ENCODE data around the gene TSKU.
A peak's percentile ranks its signal among the peaks of the same experiment; 100 is the strongest.

The TSKU gene

GRCh38 chr11:76752321-76753143 lies 30.6 kb upstream of the TSKU start:
- DNase-seq: peak in 1 of 2 donors; percentile 65

GRCh38 chr11:76753449-76753848 lies 29.7 kb upstream of the TSKU start:
- DNase-seq: no peak

GRCh38 chr11:76753950-76754349 lies 29.2 kb upstream of the TSKU start:
- no peak for DNase-seq

GRCh38 chr11:76756341-76756741 lies 26.8 kb upstream of the TSKU start:
- no peak for DNase-seq

DNA sequence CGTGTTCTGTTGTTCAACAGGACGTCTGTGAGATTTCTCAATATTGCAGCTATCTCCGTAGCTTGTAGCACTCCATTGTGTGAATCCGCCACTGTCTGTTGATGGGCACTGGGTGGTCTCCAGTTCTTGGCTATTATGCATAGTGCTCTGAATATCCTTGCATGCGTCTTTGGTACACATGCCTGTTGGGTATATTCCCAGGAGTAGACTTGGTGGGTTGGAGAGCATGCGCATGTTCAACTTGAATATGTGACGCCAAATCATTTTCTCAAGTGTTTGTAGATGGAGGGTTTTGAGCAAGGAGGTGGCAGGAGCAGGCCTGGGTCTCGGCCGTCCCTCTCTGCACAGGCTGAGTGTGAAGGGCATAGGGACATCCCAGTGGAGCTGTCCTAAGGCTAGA lies 24.8 kb upstream of the TSKU start:
- no peak for DNase-seq

- no peak for DNase-seq
Observed at GRCh38 chr11:76759092-76759491, 24.1 kb upstream of the TSKU start.

DNA sequence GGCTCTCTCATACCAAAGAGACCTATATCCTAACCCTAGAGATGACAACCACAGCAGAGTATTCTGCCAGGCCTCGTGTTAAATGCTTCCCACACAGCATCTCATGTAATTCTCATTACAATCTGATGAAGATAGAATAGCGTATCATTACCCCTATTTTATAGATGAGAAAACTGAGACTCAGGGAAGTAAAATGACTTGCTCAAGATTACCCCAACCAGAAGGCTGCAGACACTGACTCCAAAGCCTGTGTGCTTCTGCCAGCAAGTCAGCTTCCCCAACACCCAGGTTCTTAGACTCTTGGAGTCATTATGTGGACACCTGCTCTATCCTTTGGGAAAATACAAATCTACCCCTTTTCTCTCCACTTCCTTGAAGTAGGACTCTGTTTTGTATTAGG lies 23.6 kb upstream of the TSKU start:
- no peak for DNase-seq

GRCh38 chr11:76760236-76760635 lies 22.9 kb upstream of the TSKU start:
- DNase-seq: no peak

GRCh38 chr11:76761718-76762355 lies 21.3 kb upstream of the TSKU start:
- DNase-seq: no peak

- no peak for DNase-seq
Observed at GRCh38 chr11:76762356-76762752, 20.8 kb upstream of the TSKU start.

DNA sequence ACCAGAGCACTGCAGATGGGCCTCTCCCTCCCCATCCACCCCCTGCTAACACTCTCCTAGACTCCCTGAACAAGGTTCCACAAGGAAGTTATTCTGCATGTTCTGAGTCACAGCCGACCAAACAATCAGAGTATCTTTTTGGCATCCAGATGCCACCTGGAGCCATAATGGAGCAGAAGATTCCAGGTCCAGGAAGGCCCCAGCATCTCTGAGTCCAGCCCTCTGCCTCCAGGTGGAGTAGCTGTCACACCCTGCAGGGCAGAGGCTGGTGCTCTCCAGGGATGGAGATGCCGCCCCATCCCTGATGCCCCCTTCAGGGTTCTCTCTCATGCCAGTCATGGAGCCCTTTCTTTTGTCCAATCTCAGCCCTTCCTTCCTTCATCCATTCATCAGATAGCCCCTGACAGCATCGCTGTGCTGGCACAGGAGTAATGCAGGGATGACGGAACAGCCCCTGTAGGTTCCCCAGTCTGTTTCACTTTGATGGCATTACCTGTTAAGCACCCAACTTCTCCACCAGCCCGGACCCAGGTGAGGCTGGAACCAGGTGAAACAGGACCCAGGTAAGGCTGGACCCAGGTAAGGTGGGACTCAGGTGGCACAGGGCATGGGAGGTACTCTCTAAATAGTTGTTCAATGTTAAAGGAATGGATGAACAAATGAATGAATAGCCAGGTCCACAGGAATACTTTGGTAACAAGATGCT lies 20.1 kb upstream of the TSKU start:
- DNase-seq: no peak

DNA sequence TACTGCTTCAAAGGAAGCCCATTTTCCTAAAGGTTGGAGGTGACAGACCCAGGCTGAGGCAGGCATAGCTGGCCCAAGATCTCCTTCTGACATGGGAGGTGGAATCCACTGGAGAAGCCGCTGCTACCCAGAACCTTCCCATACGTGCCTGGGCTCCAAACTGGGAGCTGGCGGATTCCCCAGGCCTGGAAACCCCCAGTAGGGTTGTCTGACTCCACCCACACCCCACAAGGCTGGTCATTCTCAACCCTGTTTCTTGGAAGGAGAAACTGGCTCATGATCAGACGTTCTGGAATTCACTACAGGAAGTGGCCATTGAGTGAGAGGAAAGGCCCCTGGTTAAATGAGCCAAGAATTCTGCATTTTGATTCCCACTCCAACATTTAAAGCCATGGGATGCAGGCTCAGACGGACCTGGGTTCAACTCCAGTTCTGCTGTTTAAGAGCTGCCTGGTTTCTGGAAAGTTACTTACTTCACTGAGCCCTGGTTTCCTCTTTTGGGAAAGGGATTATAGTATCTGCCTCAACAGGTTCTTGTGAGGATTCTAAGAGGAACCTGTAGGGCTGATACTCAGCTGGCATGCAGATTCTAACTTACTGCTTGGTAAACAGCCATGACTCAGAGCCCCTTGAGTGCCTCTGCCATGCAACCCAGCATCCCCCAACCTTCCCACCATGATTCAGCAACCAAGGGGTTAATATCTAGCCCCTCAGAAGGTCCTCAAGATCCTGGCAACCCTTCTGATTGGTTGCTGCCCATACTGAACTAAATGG lies 19.4 kb upstream of the TSKU start:
- peak; percentile 74 to 92 for DNase-seq

GRCh38 chr11:76764941-76765665 lies 18.1 kb upstream of the TSKU start:
- DNase-seq: no peak

GRCh38 chr11:76765863-76766350 lies 17.2 kb upstream of the TSKU start:
- no peak for DNase-seq

GRCh38 chr11:76766521-76766920 lies 16.6 kb upstream of the TSKU start:
- no peak for DNase-seq

DNA sequence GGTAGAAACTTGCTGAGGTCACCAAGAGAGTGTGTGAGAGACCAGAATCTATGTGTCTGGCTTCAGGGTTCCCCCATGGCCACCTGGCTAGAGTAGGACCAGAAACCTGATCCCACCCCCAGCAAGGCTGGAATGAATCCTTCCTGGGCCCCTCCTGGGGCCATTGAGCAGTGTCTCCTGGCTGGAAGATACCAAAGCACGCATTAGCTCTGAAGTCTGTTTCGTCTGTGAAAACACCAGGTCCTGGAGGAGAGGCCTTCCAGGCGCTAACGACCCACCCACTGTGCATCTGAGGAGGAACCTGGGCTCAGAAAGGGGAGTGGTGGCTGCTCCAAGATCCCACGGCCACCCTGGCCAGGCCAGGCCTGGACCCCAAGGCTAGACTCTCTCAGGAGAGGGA lies 15.5 kb upstream of the TSKU start:
- DNase-seq: no peak

GRCh38 chr11:76768088-76768908 lies 14.9 kb upstream of the TSKU start:
- DNase-seq: peak; percentile 71 to 80

- peak; percentile 40 to 79 for DNase-seq
Observed at GRCh38 chr11:76768909-76769560, 14.1 kb upstream of the TSKU start.

DNA sequence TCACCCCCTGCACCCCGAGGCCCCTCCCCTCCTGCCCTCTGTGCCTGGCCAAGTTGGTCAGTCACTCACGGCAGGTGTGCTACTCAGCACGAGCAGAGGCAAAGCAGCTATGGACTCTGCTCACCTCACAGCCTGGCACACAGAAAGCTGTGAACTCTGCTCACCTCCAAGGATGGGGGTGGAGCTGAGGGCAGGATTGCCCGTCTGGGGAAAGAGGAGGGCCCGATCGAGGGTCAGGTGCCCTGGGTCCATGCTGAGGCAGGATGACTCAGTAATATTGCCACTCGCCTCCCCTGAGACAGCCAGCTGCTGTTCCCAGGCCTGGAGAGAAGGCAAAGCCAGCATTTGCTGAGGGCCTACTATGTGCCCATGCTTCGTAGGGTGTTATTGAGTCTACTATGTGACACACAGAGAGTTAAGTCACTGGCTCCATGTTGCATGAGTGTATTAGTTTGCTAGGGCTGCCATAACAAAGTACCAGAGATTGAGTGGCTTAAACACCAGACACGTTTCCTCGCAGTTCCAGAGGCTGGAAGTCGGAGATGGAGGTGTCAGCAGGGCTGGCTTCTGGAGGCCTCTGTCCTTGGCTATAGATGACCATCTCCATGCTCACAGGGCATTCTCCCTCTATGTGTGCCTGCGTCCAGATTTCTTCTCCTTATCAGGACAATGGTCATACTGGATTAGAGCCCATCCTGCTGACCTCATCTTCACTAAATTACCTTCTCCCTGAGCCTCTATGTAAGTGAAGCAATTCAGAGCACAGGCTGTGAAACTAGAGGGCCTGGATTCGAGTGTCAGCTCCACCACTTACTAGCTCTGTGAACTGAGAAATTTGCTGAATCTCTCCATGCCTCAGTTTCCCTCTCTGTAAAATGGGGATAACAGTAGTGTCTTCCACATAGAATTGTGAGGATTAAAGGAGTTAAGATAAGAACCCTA lies 13.2 kb upstream of the TSKU start:
- peak in 1 of 2 donors; percentile 67 for DNase-seq

Data from inflammatory macrophage treated with lipopolysaccharide for 1 hour (primary cell).